Activated CD4-positive, alpha-beta memory T cell treated with anti-CD3 and anti-CD28 coated beads for 36 hours (primary cell): ENCODE measurements around the gene ANKS1B. TPM values are rescaled to one million over a fixed set of nuclear protein-coding genes. Genes with fewer than 3 reads are reported as not detected.

Source experiments
- CTCF ChIA-PET: fragments of 350-600 bp; sonication (Branson Sonifier 250); formaldehyde crosslinking; loops from one replicate; lab custom pipeline; 2021; ENCODE audit warnings: antibody characterized with exemption, inconsistent platforms; lab: Charles Lee
- POLR2A ChIA-PET: fragments of 350-600 bp; sonication (Branson Sonifier 250); formaldehyde crosslinking; loops from one replicate; lab custom pipeline; 2021; ENCODE audit warnings: antibody characterized with exemption; lab: Charles Lee
- DNase-seq: peaks from one replicate; pipeline ENCODE4 v3.0.0-alpha.2; 2020
- H3K27ac Mint-ChIP-seq: one replicate; pipeline ENCODE4 v1.8.0; 2021; ENCODE audit warnings: mixed read lengths
- H3K27me3 Mint-ChIP-seq: one replicate; pipeline ENCODE4 v1.8.0; 2021; ENCODE audit warnings: mixed read lengths
- H3K36me3 Mint-ChIP-seq: one replicate; pipeline ENCODE4 v1.8.0; 2021; ENCODE audit warnings: mixed read lengths
- H3K4me1 Mint-ChIP-seq: one replicate; pipeline ENCODE4 v1.8.0; 2021; ENCODE audit warnings: low read depth, mixed read lengths
- H3K4me3 Mint-ChIP-seq: one replicate; pipeline ENCODE4 v1.8.0; 2021; ENCODE audit warnings: mild to moderate bottlenecking, mixed read lengths
- H3K9me3 Mint-ChIP-seq: one replicate; pipeline ENCODE4 v1.8.0; 2021; ENCODE audit warnings: mixed read lengths
- intact Hi-C: fragments of 100-400 bp; cut with micrococcal nuclease; formaldehyde crosslinking; loops from one replicate; pipeline ENCODE4 v1.15.1; 2023
- total RNA-seq, 2 experiments: library from RNA; stranded (reverse); gene quantifications; one replicate each; pipeline ENCODE4 v1.2.3, GENCODE V29; 2021

Gene ANKS1B
- total RNA-seq, 2 experiments from 2014 or later: 0.97 to 1.0 TPM

GRCh38 chr12:99002156-99002555 lies 982.6 kb downstream of the ANKS1B start:
- intact Hi-C loops: no loop called here
- H3K36me3 Mint-ChIP-seq: no peaks in the 10 kb centered on the region
- peaks cover 2% of the 10 kb centered on the region for H3K27me3 Mint-ChIP-seq
- no peaks in the 10 kb centered on the region for H3K9me3 Mint-ChIP-seq
- H3K4me1 Mint-ChIP-seq: no peaks in the 10 kb centered on the region
- H3K4me3 Mint-ChIP-seq: no peak overlapping the region
- H3K27ac Mint-ChIP-seq: no peak overlapping the region
- POLR2A ChIA-PET: no interaction called here
- CTCF ChIA-PET: no interaction called here
- no peak for DNase-seq

DNA sequence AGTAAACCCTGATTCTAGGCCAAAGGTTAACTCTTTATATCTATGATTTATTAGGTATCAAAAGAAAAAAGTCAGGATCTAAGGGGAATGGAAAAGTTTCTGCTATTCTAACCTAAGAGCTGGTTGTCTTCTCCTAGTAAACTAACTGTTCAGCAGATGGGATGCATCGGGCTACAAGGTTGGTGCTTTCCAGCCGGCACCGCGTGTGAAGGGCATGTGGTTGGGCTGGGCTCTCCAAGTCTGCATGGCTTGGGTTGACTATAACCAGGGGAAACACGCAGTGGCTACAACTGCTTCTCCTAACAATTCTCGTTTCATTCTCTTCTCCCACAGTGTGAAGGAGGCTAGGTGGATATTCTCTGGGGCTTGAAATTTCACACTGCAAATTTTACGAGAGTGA lies 985.2 kb downstream of the ANKS1B start:
- Mint-ChIP-seq H3K4me3 (no peak overlapping the region), H3K36me3 (no peaks in the 10 kb centered on the region), H3K27me3 (peaks cover 2% of the 10 kb centered on the region), H3K27ac (no peak overlapping the region), H3K4me1 (no peaks in the 10 kb centered on the region), H3K9me3 (no peaks in the 10 kb centered on the region)
- ChIA-PET POLR2A (no interaction called here), CTCF (interaction anchor here (1.0 to 2.8 kb wide), 16 partner anchors 10 to 509 kb away, joined by 3 to 27 read pairs (median 4); no protein-coding TSS in a partner anchor)
- intact Hi-C loops: loop anchor here (2.0 kb wide), 2 partner anchors 273 to 433 kb away; no protein-coding TSS in a partner anchor
- DNase-seq: no peak

GRCh38 chr12:98998697-98999299 lies 985.9 kb downstream of the ANKS1B start:
- H3K27me3 Mint-ChIP-seq: peaks cover 2% of the 10 kb centered on the region
- ChIA-PET CTCF (interaction anchor here (0.6 to 2.8 kb wide), 31 partner anchors 9 to 508 kb away, joined by 3 to 27 read pairs (median 4); no protein-coding TSS in a partner anchor), POLR2A (no interaction called here)
- no peak overlapping the region for H3K4me3 Mint-ChIP-seq
- no peaks in the 10 kb centered on the region for H3K9me3 Mint-ChIP-seq
- no peak overlapping the region for H3K27ac Mint-ChIP-seq
- H3K4me1 Mint-ChIP-seq: no peaks in the 10 kb centered on the region
- intact Hi-C loops: loop anchor here (1.0 to 2.0 kb wide), 3 partner anchors 272 to 432 kb away; no protein-coding TSS in a partner anchor
- no peaks in the 10 kb centered on the region for H3K36me3 Mint-ChIP-seq
- no peak for DNase-seq

DNA sequence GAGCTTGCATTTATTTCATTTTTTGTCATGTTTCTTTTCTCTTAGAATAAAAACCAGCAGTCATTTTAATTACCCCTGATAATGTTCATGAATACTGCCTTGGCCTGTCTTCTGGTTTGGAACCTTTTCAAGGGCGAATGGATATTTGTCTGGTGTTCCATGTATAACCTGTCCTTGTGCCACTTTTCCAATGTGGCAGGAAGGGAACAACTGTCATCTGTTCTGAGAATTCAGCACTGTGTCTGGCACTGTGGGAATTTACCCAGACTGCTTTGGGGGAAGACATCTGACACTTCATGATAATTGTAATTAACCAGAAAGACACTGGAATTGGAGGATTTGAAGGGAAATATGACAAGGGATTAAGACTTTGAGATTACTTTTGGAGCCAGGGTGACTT lies 986.8 kb downstream of the ANKS1B start:
- no peak for DNase-seq
- POLR2A ChIA-PET: no interaction called here
- Mint-ChIP-seq H3K27ac (no peak overlapping the region), H3K27me3 (peaks cover 2% of the 10 kb centered on the region), H3K36me3 (no peaks in the 10 kb centered on the region), H3K9me3 (no peaks in the 10 kb centered on the region), H3K4me1 (no peaks in the 10 kb centered on the region), H3K4me3 (no peak overlapping the region)
- intact Hi-C loops: loop anchor here (1.0 to 2.0 kb wide), 3 partner anchors 271 to 431 kb away; no protein-coding TSS in a partner anchor
- CTCF ChIA-PET: interaction anchor here (1.2 to 2.8 kb wide), 9 partner anchors 11 to 507 kb away, joined by 4 to 27 read pairs (median 6); no protein-coding TSS in a partner anchor

- CTCF ChIA-PET: no interaction called here
- Mint-ChIP-seq H3K27me3 (peaks cover 1% of the 10 kb centered on the region), H3K4me3 (no peak overlapping the region), H3K36me3 (no peaks in the 10 kb centered on the region), H3K27ac (no peak overlapping the region), H3K9me3 (peaks cover 7% of the 10 kb centered on the region), H3K4me1 (no peaks in the 10 kb centered on the region)
- intact Hi-C loops: no loop called here
- POLR2A ChIA-PET: no interaction called here
- DNase-seq: no peak
Observed at GRCh38 chr12:98990648-98991047, 994.1 kb downstream of the ANKS1B start.

DNA sequence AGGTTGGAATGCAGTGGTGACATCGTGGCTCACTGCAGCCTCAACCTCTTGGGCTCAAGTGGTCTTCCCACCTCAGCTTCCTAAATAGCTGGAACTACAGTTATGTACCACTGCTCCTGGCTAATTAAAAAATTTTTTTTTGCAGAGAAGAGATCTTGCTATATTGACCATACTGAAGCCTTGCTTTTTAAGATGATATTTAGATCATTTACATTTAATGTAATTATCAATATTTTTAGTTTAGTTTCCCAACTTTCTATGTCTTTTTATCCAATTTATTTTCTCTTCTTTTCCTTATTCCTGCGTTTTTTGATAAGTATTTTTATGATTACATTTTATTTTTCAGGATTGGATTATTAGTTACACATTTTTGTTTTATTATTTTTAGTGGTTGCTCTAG lies 999.6 kb downstream of the ANKS1B start:
- Mint-ChIP-seq H3K27me3 (no peaks in the 10 kb centered on the region), H3K27ac (no peak overlapping the region), H3K4me1 (no peaks in the 10 kb centered on the region), H3K9me3 (peaks cover 9% of the 10 kb centered on the region), H3K36me3 (no peaks in the 10 kb centered on the region), H3K4me3 (no peak overlapping the region)
- intact Hi-C loops: no loop called here
- no peak for DNase-seq
- CTCF ChIA-PET: no interaction called here
- POLR2A ChIA-PET: no interaction called here

GRCh38 chr12:98983647-98984046 lies 1001.1 kb downstream of the ANKS1B start:
- no peak for DNase-seq
- no peaks in the 10 kb centered on the region for H3K27me3 Mint-ChIP-seq
- no peak overlapping the region for H3K27ac Mint-ChIP-seq
- POLR2A ChIA-PET: no interaction called here
- H3K4me3 Mint-ChIP-seq: no peak overlapping the region
- intact Hi-C loops: no loop called here
- no peaks in the 10 kb centered on the region for H3K36me3 Mint-ChIP-seq
- CTCF ChIA-PET: interaction anchor here (0.6 kb wide), 1 partner anchor 493 kb away, joined by 3 read pairs; no protein-coding TSS in a partner anchor
- H3K4me1 Mint-ChIP-seq: no peaks in the 10 kb centered on the region
- H3K9me3 Mint-ChIP-seq: peaks cover 9% of the 10 kb centered on the region

DNA sequence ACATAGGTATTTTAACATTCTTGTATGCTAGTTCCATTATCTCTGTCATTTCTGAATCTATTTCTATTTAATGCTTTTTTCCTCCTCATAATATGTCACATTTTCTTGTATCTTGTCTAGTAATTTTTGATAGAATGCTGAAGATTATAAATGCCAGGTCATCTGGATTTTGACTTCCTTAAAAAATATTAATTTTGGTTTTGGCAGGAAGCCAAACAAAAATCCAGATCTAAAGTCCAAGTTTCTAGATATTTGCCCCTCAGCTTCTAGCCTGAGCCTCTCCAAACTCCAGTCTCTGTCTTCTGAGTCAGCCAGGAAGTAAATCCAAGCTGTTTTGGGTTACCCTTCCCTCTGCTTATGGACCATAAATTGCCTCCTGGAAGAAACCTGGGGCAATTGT lies 1004.2 kb downstream of the ANKS1B start:
- H3K4me1 Mint-ChIP-seq: no peaks in the 10 kb centered on the region
- no peak overlapping the region for H3K27ac Mint-ChIP-seq
- intact Hi-C loops: no loop called here
- H3K36me3 Mint-ChIP-seq: no peaks in the 10 kb centered on the region
- DNase-seq: no peak
- CTCF ChIA-PET: no interaction called here
- H3K27me3 Mint-ChIP-seq: no peaks in the 10 kb centered on the region
- peaks cover under 1% of the 10 kb centered on the region for H3K9me3 Mint-ChIP-seq
- no peak overlapping the region for H3K4me3 Mint-ChIP-seq
- POLR2A ChIA-PET: no interaction called here

GRCh38 chr12:98977186-98977585 lies 1007.5 kb downstream of the ANKS1B start:
- no peaks in the 10 kb centered on the region for H3K4me1 Mint-ChIP-seq
- H3K9me3 Mint-ChIP-seq: no peaks in the 10 kb centered on the region
- ChIA-PET POLR2A (no interaction called here), CTCF (interaction anchor here (0.6 kb wide), 1 partner anchor 22 kb away, joined by 3 read pairs; no protein-coding TSS in a partner anchor)
- no peak overlapping the region for H3K4me3 Mint-ChIP-seq
- no peak overlapping the region for H3K27ac Mint-ChIP-seq
- no peaks in the 10 kb centered on the region for H3K27me3 Mint-ChIP-seq
- intact Hi-C loops: no loop called here
- no peaks in the 10 kb centered on the region for H3K36me3 Mint-ChIP-seq
- no peak for DNase-seq

DNA sequence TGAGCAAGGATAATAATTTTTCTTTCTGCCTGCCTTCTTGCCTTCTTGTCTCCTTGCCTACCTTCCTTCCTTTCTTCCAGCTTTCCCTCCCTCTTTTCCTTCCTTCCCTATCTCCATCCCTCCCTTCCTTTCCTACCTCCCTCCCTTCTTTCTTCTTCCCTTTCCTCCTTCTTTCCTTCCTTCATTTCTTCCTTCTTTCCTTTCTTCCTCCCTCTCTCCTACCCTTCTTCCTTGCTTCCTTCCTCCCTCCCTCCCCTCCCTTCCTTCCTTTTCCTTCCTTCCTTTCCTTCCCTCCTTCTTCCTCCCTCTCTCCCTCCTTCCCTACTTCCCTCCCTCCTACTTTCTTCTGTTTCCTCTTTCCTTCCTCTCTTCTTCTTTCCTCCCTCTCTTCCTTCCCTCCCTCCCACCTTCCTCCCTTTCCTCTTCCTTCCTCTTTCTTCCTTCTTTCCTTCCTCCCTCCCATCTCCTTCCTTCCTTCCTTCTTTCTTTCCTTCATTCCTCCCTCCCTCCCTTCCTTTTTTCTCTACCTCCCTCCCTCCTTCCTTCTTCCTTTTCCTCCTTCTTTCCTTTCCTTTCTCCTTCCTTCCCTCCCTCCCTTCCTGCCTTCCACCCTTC lies 1009.9 kb downstream of the ANKS1B start:
- Mint-ChIP-seq H3K4me3 (no peak overlapping the region), H3K27me3 (no peaks in the 10 kb centered on the region), H3K4me1 (no peaks in the 10 kb centered on the region), H3K36me3 (no peaks in the 10 kb centered on the region), H3K27ac (no peak overlapping the region), H3K9me3 (no peaks in the 10 kb centered on the region)
- DNase-seq: no peak
- POLR2A ChIA-PET: no interaction called here
- CTCF ChIA-PET: no interaction called here
- intact Hi-C loops: no loop called here

DNA sequence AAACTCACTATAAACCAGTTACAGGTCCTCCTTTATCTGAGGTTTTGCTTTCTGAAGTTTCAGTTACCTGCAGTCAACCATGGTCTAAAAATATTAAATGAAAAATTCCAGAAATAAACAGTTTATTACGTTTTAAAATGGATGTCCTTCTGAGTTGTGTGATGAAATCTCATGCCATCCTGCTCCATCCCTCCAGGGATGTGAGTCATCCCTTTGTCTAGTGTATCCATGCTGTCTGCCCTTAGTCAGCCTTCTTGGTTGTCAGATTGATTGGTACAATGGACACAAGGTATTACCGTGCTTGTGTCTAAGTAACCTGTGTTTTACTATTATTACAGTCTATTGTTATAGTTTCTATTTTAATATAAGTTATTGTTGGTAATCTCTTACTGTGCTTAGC lies 1011.3 kb downstream of the ANKS1B start:
- ChIA-PET POLR2A (no interaction called here), CTCF (no interaction called here)
- H3K27me3 Mint-ChIP-seq: no peaks in the 10 kb centered on the region
- no peaks in the 10 kb centered on the region for H3K4me1 Mint-ChIP-seq
- DNase-seq: no peak
- H3K27ac Mint-ChIP-seq: no peak overlapping the region
- no peak overlapping the region for H3K4me3 Mint-ChIP-seq
- H3K9me3 Mint-ChIP-seq: no peaks in the 10 kb centered on the region
- H3K36me3 Mint-ChIP-seq: no peaks in the 10 kb centered on the region
- intact Hi-C loops: no loop called here

- H3K27ac Mint-ChIP-seq: no peak overlapping the region
- no peaks in the 10 kb centered on the region for H3K27me3 Mint-ChIP-seq
- H3K36me3 Mint-ChIP-seq: no peaks in the 10 kb centered on the region
- H3K4me3 Mint-ChIP-seq: no peak overlapping the region
- H3K9me3 Mint-ChIP-seq: no peaks in the 10 kb centered on the region
- intact Hi-C loops: no loop called here
- CTCF ChIA-PET: no interaction called here
- POLR2A ChIA-PET: no interaction called here
- no peak for DNase-seq
- H3K4me1 Mint-ChIP-seq: no peaks in the 10 kb centered on the region
Observed at GRCh38 chr12:98970950-98971349, 1013.8 kb downstream of the ANKS1B start.
